Measurements from ENCODE around the gene FRY.
A peak's percentile ranks its signal among the peaks of the same experiment; 100 is the strongest.

FRY gene

DNA sequence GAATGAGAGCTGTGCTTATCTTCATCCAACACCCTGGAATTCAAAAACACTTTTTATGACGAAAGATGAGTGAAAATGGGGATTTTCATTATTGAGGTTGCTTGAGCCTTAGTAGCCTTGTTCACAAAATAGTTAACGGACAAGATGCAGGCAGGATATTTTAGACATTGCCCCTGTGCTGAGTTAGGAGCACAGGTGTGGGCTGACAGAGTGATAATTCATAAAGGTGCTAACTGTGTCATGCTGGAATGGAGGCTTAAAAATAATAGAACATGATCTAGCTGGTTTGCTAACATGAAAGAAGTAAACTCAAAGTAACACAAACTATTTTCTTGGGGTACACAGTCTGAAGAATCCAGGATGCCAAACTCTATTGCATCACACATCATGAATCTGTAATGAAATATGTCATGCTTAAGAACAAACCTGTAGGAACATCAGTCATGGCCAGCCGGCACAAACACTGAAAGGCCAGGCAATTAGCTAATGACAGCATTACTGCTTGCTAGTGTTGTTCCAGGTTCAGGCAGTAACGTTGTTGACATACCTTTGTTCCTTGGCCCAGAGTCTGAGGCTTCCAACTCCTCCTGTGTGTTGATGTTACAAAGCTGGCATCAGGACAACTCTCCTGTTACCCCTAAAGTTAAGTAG, 55.3 kb downstream of the FRY start:
- TF ChIP-seq ZFX (IDR thresholded peaks at IDR 0.05): no peak
- TF ChIP-seq, protein P1, sequence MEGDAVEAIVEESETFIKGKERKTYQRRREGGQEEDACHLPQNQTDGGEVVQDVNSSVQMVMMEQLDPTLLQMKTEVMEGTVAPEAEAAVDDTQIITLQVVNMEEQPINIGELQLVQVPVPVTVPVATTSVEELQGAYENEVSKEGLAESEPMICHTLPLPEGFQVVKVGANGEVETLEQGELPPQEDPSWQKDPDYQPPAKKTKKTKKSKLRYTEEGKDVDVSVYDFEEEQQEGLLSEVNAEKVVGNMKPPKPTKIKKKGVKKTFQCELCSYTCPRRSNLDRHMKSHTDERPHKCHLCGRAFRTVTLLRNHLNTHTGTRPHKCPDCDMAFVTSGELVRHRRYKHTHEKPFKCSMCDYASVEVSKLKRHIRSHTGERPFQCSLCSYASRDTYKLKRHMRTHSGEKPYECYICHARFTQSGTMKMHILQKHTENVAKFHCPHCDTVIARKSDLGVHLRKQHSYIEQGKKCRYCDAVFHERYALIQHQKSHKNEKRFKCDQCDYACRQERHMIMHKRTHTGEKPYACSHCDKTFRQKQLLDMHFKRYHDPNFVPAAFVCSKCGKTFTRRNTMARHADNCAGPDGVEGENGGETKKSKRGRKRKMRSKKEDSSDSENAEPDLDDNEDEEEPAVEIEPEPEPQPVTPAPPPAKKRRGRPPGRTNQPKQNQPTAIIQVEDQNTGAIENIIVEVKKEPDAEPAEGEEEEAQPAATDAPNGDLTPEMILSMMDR (conservative IDR thresholded peaks at IDR 0.05): no peak
- no peak overlapping the region; the same call in 1 of the 2 replicates for H3K27ac ChIP-seq

DNA sequence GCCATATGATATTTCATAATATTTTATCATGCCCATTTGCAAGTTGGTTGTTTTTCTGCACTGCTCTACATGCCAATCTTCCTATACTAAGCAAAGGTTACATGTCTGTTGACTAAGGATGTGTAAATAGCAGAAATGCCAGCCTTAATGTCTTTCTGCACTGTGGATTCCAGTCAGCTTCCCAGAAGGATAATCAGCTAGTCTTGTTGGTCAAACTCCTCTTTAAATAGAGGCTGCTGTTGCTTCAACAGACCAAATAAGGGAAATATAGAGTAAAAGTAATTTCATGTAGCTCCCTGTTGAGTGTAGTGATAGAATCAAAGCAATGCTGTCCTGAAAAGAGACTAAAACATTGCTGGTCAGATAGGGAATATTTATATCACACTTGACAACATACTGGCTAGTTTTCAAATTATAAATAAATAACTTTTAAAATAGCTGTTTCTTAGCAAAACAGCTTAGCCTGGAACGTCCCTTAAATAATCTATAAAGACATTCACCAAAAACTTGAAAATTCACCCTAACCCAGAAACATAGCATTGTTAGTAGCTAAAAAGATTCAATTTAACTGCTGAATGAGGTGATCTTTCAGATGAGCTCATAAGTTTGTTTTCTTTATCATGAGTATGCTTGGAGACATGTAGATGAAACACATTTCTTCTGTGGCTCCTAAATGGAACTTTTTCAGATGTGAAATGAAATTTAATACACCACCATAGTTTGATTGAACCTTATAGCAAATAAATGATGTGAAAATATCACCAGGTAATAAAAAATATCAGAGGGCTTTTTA, 56.6 kb downstream of the FRY start:
- no peak for TF ChIP-seq ZFX (IDR thresholded peaks at IDR 0.05)
- TF ChIP-seq, protein P1 (conservative IDR thresholded peaks at IDR 0.05): no peak
- no peak overlapping the region for H3K27ac ChIP-seq

DNA sequence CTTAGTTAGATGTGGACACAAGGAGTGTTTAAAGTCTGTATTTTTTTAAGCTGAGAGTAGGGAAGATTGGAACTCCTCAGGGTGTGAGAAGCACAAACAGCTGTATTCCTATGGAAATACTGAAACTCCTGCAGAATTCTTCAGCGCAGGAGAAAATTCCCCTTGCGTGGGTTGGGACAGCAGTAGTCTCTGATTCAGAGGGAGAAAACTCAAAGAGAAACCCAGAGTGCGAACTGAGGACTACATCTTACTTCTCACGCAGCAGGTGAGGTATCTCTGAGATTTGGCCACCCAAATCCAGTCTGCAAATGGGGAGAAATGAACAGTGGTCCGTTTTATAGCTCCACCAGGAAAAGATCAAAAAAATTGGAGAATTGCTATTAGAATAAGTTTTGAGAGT, 60.9 kb downstream of the FRY start:
- H3K27ac ChIP-seq: no peak overlapping the region
- TF ChIP-seq ZFX (IDR thresholded peaks at IDR 0.05): no peak

DNA sequence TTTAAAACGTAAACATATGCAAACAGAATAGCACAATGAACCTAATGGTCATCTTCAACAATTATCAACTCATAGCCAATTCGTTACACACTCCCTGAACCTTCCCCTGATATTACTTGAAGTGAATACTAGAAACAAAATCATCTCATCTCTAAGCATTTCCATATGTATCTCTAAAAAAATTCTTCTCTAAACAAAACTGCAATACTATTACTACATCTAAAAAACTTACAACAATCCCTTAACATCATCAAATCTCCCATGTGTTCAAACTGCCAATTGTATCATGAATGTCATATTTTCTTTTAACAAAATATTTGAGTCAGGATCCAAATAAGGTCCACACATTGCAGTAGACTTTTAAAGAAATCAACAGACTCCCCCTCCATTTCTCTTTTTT, 61.4 kb downstream of the FRY start:
- no peak overlapping the region for H3K27ac ChIP-seq
- TF ChIP-seq ZFX (IDR thresholded peaks at IDR 0.05): no peak
- TF ChIP-seq, protein P1 (conservative IDR thresholded peaks at IDR 0.05): no peak

DNA sequence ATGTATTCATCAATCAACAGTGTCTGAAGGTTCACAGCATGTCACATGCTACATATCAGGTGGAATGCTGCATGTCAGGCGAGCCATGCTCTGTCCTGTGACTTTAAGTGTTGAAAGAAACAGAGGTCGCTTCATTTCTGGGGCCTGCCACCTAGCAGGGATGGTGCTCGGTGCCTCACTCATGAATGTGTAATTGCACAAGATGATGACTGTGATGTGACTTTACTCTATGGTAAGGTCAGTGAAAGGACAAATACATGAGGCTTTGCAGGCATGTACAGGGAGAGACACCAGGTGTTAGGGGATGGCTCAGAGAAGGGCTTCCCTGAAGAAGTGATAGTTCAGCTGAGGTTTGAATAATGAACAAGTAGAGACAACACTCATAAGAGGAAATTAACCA, 66.7 kb downstream of the FRY start:
- no peak overlapping the region; the same call in 1 of the 2 replicates for H3K27ac ChIP-seq
- TF ChIP-seq, protein P1 (conservative IDR thresholded peaks at IDR 0.05): no peak
- 0 out of 2 replicates have a peak, but pooled peaks have one; percentile 8 for TF ChIP-seq ZFX (IDR thresholded peaks at IDR 0.05)

DNA sequence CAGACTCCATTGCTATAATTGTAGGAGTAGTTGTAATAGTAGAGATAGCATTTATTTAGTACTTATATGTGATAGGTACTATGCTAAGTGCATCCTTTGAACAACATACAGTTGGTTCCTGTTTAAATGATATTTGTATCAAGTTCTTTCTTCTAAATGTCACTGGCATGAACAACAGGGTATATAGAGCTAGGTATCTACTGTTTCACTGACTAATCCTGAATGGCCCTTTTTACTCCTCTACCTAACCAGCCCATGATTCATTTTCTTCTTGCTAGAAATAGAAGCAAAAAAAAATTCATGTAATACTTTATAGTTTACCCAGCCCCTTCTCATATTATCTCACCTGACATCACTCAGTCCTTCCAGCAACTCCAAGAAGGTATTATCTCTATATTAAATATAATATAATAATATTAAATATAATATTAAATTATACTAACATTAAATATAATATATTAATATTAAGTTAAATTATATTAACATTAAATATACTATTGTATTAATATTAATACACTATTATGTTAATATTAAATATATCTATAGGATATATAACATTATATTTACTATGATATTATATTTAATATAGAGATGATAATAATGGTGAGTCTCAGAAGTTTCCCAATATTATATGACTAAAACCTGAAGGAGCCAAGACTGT, 74.2 kb downstream of the FRY start:
- TF ChIP-seq, protein P1 (conservative IDR thresholded peaks at IDR 0.05): no peak
- TF ChIP-seq ZFX (IDR thresholded peaks at IDR 0.05): no peak
- H3K27ac ChIP-seq: no peak overlapping the region

DNA sequence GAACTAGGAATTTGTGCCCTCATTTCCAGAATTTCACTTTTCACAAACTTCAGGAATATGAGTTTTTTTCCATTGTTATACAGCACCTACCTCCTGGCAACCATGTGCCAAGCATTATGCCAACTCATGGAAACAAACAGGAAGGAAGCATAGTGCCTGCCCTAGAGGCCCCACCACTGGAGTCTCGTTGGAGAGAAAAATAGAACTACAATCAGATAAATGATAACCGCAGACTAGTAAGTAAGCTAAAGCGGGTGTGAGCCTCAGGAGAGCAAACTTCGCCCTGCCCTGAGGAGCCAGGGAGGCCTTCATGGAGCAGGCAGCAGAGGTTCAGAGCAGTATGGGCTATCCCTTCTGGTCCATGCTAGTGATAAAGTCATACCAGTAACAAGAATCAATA, 75.9 kb downstream of the FRY start:
- no peak for TF ChIP-seq ZFX (IDR thresholded peaks at IDR 0.05)
- TF ChIP-seq, protein P1 (conservative IDR thresholded peaks at IDR 0.05): no peak
- no peak overlapping the region for H3K27ac ChIP-seq

Measured in C4-2B (cell line).